Activated CD4-positive, alpha-beta T cell treated with anti-CD3 and anti-CD28 coated beads, Interleukin-2, amount 50 U/mL, for 4 hours (primary cell): ENCODE results near the gene ANAPC2.

Experiments
- DNase-seq, 2 experiments: peaks; one replicate each; pipeline ENCODE4 v3.0.0-alpha.2; 2020

The ANAPC2 gene

GRCh38 chr9:137188490-137189296, at the start of gene ANAPC2, which contains the start of gene SSNA1:
TSS of gene ANAPC2 (minus strand) at chr9:137188560. CDS start at chr9:137188532, 28 bp downstream.
TSS of gene SSNA1 (plus strand) at chr9:137188676. CDS start at chr9:137188727, 51 bp downstream.
- peak; percentile 86 to 87 for DNase-seq

- DNase-seq: no peak
Measured at GRCh38 chr9:137236936-137237421, 48.6 kb upstream of the ANAPC2 start.

GRCh38 chr9:137236238-137236935, 48.0 kb upstream of the ANAPC2 start:
- peak; percentile 89 to 91 for DNase-seq

- no peak for DNase-seq
Measured at GRCh38 chr9:137235424-137236237, 47.3 kb upstream of the ANAPC2 start.

- DNase-seq: no peak
Measured at GRCh38 chr9:137234758-137235423, 46.5 kb upstream of the ANAPC2 start.

GRCh38 chr9:137234055-137234697, 45.8 kb upstream of the ANAPC2 start:
- DNase-seq: no peak

- DNase-seq: no peak
Measured at GRCh38 chr9:137233143-137233980, 45.0 kb upstream of the ANAPC2 start.

GRCh38 chr9:137232510-137232909, 44.1 kb upstream of the ANAPC2 start:
- DNase-seq: no peak

GRCh38 chr9:137232101-137232500, 43.7 kb upstream of the ANAPC2 start:
- DNase-seq: no peak

- no peak for DNase-seq
Measured at GRCh38 chr9:137231372-137232039, 43.1 kb upstream of the ANAPC2 start.

GRCh38 chr9:137230705-137231371, 42.5 kb upstream of the ANAPC2 start, which contains the start of gene SLC34A3:
TSS of gene SLC34A3 (plus strand) at chr9:137230901. CDS start at chr9:137231703, 802 bp downstream.
- DNase-seq: no peak

GRCh38 chr9:137229903-137230704, 41.7 kb upstream of the ANAPC2 start:
- DNase-seq: no peak

- DNase-seq: no peak
Measured at GRCh38 chr9:137228968-137229896, 40.9 kb upstream of the ANAPC2 start.

- DNase-seq: no peak
Measured at GRCh38 chr9:137228506-137228967, 40.2 kb upstream of the ANAPC2 start.

GRCh38 chr9:137227853-137228505, 39.6 kb upstream of the ANAPC2 start:
- no peak for DNase-seq

GRCh38 chr9:137227054-137227852, 38.9 kb upstream of the ANAPC2 start, which contains the start of gene RNF224:
TSS of gene RNF224 (plus strand) at chr9:137227502. CDS start at chr9:137228336, 834 bp downstream.
- peak; percentile 78 to 79 for DNase-seq
